Right atrium auricular region (tissue), 2 donors: ENCODE data around the gene UBE2D4. TPM values are rescaled to one million over a fixed set of nuclear protein-coding genes. Genes with fewer than 3 reads are reported as not detected.

Experiments
- DNase-seq: peaks from one replicate; pipeline ENCODE4 v3.0.0-alpha.2; 2019; ENCODE audit warnings: low spot score
- H3K27ac ChIP-seq, 2 donors: fragments of 200-600 bp; sonication (generic); 1 replicate in 1 of 2; 2 replicates in 1 of 2; pipeline ENCODE4 v1.5.1; 2016 to 2019
- H3K27me3 ChIP-seq, 2 donors: fragments of 200-600 bp; sonication (generic); one replicate each; pipeline versions ENCODE4 v1.5.1 to v1.6.0; 2017 to 2019
- H3K36me3 ChIP-seq: fragments of 200-600 bp; sonication (generic); one replicate; pipeline ENCODE4 v1.5.1; 2016
- H3K4me1 ChIP-seq, 2 donors: fragments of 200-600 bp; sonication (generic); one replicate each; pipeline versions ENCODE4 v1.5.1 to v1.6.0; 2017 to 2019
- H3K4me3 ChIP-seq, 2 donors: fragments of 200-600 bp; sonication (generic); 1 replicate in 1 of 2; 2 replicates in 1 of 2; pipeline ENCODE4 v1.5.1; 2017 to 2019; ENCODE audit warnings: mild to moderate bottlenecking in 1 of 2, moderate library complexity in 1 of 2
- H3K9me3 ChIP-seq, 2 donors: fragments of 200-600 bp; sonication (generic); one replicate each; pipeline ENCODE4 v1.5.1; 2019
- total RNA-seq, 2 donors: library from RNA; depleted of rRNA; stranded (reverse); fragments of >200 nt; gene quantifications; one replicate each; pipeline ENCODE4 v1.1.0, GENCODE V29; 2016
- TF ChIP-seq, protein P1 (sequence below), 2 donors: fragments of 200-600 bp; sonication (generic); IDR thresholded peaks; one replicate each; pipeline ENCODE4 v1.5.1; 2019; ENCODE audit warnings: antibody characterized with exemption in 2 of 2

The UBE2D4 gene
- total RNA-seq, 2 donors from 2014 or later: 47.4 to 50.5 TPM

DNA sequence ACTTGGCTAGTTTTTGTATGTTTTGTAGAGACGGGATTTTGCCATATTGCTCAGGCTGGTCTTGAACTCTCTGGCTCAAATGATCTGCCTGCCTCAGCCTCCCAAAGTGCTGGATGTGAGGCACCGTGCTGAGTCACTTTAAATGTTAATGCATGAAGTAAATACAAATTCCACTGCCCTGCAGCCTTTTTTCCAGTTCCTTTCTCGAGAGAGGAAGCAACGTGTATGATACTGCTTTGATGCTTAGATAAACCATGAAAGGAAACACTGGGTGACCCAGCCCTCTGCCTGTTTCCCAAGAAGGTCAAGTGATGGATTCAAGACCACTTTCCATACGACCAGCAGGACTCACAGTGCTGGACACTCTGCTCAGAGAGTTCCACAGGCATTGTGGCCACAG is 45.6 kb upstream of the UBE2D4 start:
- Histone ChIP-seq H3K4me1 (peaks cover 0 to 30% of the 10 kb centered on the region in 2 donors), H3K36me3 (peaks cover 74% of the 10 kb centered on the region), H3K27ac (no peak overlapping the region), H3K4me3 (no peak overlapping the region), H3K27me3 (no peaks in the 10 kb centered on the region), H3K9me3 (no peaks in the 10 kb centered on the region)
- no peak for DNase-seq
- TF ChIP-seq, protein P1, sequence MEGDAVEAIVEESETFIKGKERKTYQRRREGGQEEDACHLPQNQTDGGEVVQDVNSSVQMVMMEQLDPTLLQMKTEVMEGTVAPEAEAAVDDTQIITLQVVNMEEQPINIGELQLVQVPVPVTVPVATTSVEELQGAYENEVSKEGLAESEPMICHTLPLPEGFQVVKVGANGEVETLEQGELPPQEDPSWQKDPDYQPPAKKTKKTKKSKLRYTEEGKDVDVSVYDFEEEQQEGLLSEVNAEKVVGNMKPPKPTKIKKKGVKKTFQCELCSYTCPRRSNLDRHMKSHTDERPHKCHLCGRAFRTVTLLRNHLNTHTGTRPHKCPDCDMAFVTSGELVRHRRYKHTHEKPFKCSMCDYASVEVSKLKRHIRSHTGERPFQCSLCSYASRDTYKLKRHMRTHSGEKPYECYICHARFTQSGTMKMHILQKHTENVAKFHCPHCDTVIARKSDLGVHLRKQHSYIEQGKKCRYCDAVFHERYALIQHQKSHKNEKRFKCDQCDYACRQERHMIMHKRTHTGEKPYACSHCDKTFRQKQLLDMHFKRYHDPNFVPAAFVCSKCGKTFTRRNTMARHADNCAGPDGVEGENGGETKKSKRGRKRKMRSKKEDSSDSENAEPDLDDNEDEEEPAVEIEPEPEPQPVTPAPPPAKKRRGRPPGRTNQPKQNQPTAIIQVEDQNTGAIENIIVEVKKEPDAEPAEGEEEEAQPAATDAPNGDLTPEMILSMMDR (IDR thresholded peaks at IDR 0.05): no peak

DNA sequence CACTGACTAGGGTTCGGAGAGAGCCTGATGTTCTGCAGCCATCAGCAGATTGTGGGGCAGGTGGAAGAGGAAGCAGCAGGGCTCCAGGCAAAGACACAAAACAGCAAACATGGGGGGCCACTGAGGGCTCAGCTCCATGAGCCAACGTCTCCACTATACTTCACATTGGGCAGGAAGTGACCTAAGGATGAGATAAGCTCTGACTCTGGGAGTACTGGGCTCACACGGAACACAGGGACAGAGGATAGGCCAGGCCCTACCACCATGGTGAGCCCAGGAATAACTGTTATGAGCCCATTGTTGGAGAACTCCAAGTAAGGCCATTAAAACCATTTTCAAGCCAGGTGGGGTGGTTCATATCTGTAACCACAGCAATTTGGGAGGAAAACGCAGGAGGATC is 42.0 kb upstream of the UBE2D4 start:
- peaks cover 55% of the 10 kb centered on the region for H3K36me3 ChIP-seq

DNA sequence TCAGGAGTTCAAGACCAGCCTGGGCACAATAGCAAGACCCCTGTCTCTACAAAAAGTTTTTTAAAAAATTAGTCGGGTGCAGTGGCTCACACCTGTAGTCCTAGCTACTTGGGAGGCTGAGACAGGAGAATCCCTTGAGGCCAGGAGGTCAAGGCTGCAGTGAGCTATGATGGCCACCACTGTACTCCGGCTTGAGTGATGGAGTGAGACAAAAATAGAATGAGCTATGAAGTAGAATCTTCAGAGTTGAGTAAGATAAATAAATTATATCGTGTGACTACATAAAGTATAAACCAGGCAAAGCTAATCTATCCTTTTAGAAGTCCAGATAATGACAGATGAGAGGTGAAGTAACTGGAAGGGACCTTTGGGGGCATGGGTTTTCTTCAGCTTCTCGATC is 41.6 kb upstream of the UBE2D4 start:
- no peak overlapping the region for H3K27ac ChIP-seq
- H3K36me3 ChIP-seq: peaks cover 55% of the 10 kb centered on the region
- H3K27me3 ChIP-seq: no peaks in the 10 kb centered on the region
- TF ChIP-seq, protein P1 (IDR thresholded peaks at IDR 0.05): no peak
- no peak for DNase-seq
- no peaks in the 10 kb centered on the region for H3K9me3 ChIP-seq
- peaks cover 0 to 13% of the 10 kb centered on the region in 2 donors for H3K4me1 ChIP-seq
- no peak overlapping the region for H3K4me3 ChIP-seq

More for the DNA sequence above, 42.0 kb upstream of the UBE2D4 start:
- H3K27me3 ChIP-seq: no peaks in the 10 kb centered on the region
- H3K27ac ChIP-seq: no peak overlapping the region
- no peak for DNase-seq
- no peaks in the 10 kb centered on the region for H3K9me3 ChIP-seq
- H3K4me1 ChIP-seq: peaks cover 0 to 11% of the 10 kb centered on the region in 2 donors
- TF ChIP-seq, protein P1 (IDR thresholded peaks at IDR 0.05): no peak
- no peak overlapping the region for H3K4me3 ChIP-seq

DNA sequence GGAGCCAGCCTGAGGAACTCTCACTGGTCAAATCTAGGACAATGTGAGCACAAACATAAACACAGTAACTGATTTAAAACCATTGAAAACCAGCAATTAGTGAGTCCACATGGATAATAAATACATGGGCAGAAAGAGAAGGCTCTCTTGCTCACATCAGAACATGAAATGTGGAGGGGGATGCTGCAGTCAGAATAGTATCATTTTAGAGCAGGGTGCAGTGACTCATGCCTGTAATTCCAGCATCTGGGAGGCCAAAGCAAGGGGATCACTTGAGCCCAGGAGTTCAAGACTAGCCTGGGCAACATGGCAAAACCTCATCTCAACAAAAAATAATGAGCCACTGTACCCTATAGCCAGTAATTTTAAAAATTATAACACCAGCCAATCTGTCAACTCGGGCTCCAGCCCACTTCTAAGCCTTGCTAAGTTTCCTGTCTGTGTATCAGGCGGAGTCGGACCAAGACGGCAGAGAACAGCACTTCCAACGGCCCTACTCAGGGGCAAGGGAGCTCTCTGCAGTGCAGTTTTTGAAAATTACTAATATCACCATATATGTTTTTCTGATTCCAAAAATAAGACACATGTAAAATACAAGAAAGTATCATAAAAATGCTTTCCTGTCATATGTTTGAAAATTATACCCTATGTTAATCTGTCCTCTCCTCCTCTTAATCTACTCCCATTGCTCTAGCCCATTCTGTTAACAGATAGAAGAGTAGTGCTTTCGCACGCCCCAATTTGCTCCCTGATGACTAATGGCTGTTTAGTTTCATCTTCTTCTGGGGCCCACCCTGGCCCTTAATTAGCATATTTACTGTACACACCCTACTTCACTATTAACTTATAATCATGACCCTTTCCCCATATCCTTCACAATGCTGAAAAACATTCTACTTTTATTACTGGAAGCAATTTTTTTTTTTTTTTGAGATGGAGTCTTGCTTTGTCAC is 37.0 kb upstream of the UBE2D4 start:
- Histone ChIP-seq H3K27ac (no peak overlapping the region), H3K4me1 (peaks cover 0 to 28% of the 10 kb centered on the region in 2 donors)

DNA sequence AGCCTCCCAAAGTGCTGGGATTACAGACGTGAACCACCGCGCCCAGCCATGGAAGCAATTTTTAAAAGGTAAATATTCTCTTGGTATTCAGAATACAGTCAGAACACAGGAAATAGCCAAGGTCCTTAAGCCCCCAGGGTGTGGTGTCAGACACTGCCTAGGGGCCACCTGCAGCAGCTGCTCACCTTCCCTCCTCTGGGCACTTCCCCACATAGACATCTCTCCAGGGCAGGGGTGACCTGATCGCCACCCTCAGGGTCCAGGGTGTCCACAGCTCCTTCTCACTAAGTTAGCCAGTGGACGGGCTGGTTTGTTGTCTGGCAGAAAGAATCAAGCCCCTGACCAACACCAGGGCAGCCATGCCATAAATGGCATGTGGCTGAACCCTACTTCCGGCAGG is 35.8 kb upstream of the UBE2D4 start:
- H3K9me3 ChIP-seq: no peaks in the 10 kb centered on the region
- H3K4me1 ChIP-seq: peaks cover 0 to 28% of the 10 kb centered on the region in 2 donors
- H3K27ac ChIP-seq: no peak overlapping the region
- no peaks in the 10 kb centered on the region for H3K27me3 ChIP-seq
- DNase-seq: no peak
- TF ChIP-seq, protein P1 (IDR thresholded peaks at IDR 0.05): no peak
- peaks cover 17% of the 10 kb centered on the region for H3K36me3 ChIP-seq
- H3K4me3 ChIP-seq: no peak overlapping the region

More for the DNA sequence above, 37.0 kb upstream of the UBE2D4 start:
- Histone ChIP-seq H3K9me3 (no peaks in the 10 kb centered on the region), H3K36me3 (peaks cover 27% of the 10 kb centered on the region), H3K27me3 (no peaks in the 10 kb centered on the region), H3K4me3 (no peak overlapping the region)
- TF ChIP-seq, protein P1 (IDR thresholded peaks at IDR 0.05): no peak
- no peak for DNase-seq
